Measurements from ENCODE around the gene TAF11L14.
"Not testable (repeated sequence)": the region's sequence is repeated elsewhere in the genome, so short reads cannot be mapped to it uniquely, and the experiment has no call there.

The TAF11L14 gene

DNA sequence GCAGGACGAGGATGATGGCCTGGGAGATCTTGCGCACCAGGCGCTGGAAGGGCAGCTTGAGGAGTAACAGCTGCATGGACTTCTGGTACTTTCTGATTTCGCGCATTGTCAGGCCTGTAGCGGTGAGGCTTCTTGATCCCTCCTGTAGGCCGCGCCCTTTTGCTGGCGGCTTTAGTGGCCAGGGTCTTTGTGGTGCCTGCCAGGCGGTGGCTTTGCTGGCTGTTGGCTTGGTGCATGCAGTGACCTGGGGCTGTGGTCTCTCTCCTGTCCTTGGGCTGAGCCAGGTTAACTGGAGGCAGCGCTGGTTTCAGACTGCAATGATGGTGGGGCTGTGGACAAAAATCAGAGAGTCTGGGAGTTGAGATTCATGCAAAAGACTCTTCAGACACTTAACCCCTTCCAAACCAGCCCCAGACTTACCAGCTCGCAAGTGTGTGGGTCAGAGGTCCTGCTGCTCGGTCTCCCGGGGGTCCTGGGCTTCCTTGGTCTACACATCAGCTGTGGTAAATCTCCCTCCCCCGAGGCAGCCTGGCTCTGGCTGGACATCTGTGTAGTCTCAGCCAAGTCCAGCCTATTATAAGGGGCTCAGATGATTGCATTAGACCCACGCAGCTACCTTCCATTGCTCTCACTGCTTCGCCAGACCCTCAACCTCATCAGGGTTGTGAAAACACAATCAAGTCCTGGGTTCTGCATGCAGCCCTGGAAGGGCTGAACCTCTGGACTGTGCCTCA, 19.2 kb upstream of the TAF11L14 start:
- TF ChIP-seq, protein P1, sequence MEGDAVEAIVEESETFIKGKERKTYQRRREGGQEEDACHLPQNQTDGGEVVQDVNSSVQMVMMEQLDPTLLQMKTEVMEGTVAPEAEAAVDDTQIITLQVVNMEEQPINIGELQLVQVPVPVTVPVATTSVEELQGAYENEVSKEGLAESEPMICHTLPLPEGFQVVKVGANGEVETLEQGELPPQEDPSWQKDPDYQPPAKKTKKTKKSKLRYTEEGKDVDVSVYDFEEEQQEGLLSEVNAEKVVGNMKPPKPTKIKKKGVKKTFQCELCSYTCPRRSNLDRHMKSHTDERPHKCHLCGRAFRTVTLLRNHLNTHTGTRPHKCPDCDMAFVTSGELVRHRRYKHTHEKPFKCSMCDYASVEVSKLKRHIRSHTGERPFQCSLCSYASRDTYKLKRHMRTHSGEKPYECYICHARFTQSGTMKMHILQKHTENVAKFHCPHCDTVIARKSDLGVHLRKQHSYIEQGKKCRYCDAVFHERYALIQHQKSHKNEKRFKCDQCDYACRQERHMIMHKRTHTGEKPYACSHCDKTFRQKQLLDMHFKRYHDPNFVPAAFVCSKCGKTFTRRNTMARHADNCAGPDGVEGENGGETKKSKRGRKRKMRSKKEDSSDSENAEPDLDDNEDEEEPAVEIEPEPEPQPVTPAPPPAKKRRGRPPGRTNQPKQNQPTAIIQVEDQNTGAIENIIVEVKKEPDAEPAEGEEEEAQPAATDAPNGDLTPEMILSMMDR (IDR thresholded peaks at IDR 0.05) = no peak

- TF ChIP-seq, protein P1 (IDR thresholded peaks at IDR 0.05) = no peak
These were observed 14.9 kb upstream of the TAF11L14 start for GRCh38 chr5:17619354-17619753.

GRCh38 chr5:17620627-17621026, 13.6 kb upstream of the TAF11L14 start:
- TF ChIP-seq, protein P1 (IDR thresholded peaks at IDR 0.05) = peak; percentile 47

DNA sequence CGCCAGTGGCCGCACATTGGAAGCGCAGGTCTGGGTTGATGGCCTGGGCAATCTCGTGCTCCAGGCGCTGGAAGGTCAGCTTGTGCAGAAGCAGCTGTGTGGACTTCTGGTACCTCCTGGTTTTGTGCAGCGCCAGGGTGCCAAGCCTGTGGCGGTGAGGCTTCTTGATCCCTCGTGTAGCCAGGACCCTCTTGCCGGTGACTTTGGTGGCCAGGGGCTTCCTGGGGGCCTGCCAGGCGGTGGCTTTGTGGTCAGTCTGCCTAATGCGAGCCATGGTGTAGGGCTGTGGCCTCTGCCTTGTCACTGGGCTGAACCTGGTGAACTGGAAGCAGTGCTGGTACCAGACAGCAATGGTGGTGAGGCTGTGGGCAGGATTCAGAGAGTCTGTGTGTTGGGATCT, 8.6 kb upstream of the TAF11L14 start:
- TF ChIP-seq, protein P1 (IDR thresholded peaks at IDR 0.05) = no peak

DNA sequence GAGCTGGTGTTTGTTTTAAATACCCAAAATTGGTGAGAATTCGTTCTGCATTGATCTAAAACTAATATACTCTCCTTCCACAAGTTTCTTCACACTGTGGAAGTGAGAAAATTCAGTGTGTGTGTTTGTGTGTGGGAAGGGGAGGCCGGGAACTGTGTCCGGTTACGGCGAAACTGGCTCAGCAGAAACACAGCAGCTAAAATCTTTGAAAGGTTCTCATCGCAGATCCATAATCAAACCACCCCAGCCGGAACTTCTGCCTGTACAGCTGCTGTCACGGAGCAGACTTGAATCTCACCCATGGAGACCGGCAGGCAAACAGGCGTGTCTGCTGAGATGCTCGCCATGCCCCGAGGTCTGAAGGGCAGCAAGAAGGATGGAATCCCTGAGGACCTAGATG, 2.5 kb upstream of the TAF11L14 start, which contains the start of gene TAF11L13:
Gene TAF11L13 (plus strand): TSS at position 301 of the 400 bp plus-strand sequence.
- TF ChIP-seq, protein P1 (IDR thresholded peaks at IDR 0.05) = not testable (repeated sequence)

DNA sequence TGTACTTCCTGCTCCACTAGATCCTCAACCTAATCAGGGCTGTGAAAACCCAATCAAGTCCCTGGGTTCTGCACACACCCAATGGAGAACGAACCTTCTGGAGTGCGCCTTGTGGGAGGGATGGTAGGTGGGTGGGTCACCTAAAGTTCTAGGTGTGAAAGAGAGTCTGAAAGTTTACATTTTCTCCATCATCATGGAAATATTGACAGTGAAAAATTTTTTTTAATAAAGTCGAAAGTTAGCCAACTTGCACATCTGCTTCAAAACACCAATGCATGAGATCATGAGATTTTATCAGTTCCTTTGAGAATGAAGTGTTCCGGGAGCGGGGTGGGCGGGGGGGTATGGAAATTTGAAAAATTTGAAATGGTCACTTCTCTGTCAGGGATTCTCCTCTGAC, 21.7 kb downstream of the TAF11L14 start:
- TF ChIP-seq, protein P1 (IDR thresholded peaks at IDR 0.05) = no peak

DNA sequence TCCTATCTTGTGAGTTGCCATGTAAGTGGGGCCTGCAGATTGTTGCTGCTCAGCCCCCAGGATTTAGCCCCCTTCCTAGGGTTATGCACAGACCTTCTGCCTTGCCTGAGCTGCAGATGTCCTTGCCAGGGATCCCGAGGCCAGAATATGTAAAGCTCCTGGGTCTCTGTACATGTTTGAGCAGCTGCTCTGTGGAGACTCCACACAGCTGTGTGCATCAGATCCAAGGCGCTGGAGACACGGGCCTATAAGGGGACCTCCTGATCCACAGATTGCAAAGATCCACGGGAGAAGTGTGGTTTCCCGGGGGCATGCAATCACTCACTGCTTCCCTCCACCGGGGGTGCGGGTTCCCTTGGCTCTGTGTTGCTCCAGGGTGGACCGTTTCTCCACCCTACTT, 28.9 kb downstream of the TAF11L14 start:
- TF ChIP-seq, protein P1 (IDR thresholded peaks at IDR 0.05) = no peak
